Measurements from ENCODE around the gene LRBA. TPM values are rescaled to one million over a fixed set of nuclear protein-coding genes. Genes with fewer than 3 reads are reported as not detected.

LRBA gene
- total RNA-seq, 1 experiment from 2014 or later: 25.9 TPM

DNA sequence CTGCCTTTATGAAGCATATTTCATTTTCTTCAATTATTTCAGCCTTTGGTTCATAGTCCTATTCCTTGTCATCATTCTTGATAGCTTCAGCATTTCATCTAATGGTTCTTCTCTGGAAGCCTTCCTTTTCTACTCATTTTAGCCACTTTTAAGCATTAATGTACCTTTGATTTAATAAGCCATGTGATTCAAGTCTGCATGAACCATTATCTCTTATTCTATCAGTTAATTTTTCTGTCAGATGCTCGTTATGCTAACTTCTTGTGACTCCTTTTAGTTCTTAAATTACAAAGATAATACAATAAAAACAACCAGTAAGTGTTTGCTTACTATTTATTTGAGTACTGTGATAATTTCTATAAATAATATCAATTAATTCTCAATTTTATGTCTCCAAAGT, 643.2 kb downstream of the LRBA start:
- no peak for DNase-seq (ENCODE audit: low spot score)

- no peak for DNase-seq (ENCODE audit: low spot score)
These were observed 645.4 kb downstream of the LRBA start for GRCh38 chr4:150369434-150370380.

- no peak for DNase-seq (ENCODE audit: low spot score)
These were observed 646.4 kb downstream of the LRBA start for GRCh38 chr4:150368667-150369066.

DNA sequence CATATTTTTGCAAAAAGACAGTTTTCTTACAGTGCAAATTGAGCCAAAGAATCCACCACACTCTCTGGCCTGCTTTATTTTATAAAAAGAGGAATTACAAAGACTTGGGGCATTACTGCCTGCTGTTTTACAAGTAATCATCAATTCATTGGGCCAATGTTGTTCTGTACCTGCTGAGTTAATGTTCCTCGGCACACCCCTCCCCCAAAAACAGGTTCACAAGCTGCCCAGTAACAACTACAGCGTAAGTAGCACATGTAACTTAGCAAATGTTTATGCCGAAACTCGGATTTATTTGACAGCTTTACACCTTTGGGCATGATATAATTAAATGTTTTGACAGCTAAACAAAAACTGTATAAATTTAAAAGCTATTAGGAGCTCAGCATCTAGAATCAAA, 647.8 kb downstream of the LRBA start:
- no peak for DNase-seq (ENCODE audit: low spot score)

- DNase-seq (ENCODE audit: low spot score): no peak
These were observed 648.5 kb downstream of the LRBA start for GRCh38 chr4:150366487-150366999.

GRCh38 chr4:150363721-150364688, 651.1 kb downstream of the LRBA start:
- no peak for DNase-seq (ENCODE audit: low spot score)

GRCh38 chr4:150358691-150359090, 656.4 kb downstream of the LRBA start:
- DNase-seq (ENCODE audit: low spot score): no peak

- DNase-seq (ENCODE audit: low spot score): no peak
These were observed 657.3 kb downstream of the LRBA start for GRCh38 chr4:150357829-150358228.

DNA sequence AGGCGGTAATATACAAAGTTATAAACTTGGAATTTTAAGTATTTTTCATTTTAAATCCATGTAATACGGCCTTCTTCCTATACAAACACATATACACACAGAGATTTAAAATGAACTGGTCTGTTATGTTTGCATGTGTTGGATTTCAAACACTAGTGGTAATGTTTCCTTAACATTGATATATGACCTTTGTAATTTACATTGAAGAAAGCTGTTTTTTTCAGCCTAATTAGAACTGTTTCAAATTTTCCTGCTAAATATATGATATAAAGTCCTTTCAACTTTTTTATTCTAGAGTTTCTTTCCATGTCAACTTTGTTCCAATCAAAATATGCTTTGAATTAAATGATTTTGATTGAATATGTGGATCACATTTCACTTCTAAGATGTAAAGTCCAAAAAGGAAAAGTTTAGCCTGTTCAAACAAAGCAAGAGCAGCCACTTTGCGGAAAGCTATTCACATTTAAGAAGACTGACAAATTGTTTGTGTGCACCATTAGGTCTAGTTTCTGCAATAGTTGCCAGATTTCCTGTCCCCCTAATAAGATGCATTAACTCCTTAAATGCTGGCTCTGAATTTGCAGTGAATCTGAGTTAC, 659.1 kb downstream of the LRBA start:
- DNase-seq (ENCODE audit: low spot score): no peak

- DNase-seq (ENCODE audit: low spot score): no peak
These were observed 659.7 kb downstream of the LRBA start for GRCh38 chr4:150355418-150355817.

- no peak for DNase-seq (ENCODE audit: low spot score)
These were observed 660.8 kb downstream of the LRBA start for GRCh38 chr4:150354214-150354796.

DNA sequence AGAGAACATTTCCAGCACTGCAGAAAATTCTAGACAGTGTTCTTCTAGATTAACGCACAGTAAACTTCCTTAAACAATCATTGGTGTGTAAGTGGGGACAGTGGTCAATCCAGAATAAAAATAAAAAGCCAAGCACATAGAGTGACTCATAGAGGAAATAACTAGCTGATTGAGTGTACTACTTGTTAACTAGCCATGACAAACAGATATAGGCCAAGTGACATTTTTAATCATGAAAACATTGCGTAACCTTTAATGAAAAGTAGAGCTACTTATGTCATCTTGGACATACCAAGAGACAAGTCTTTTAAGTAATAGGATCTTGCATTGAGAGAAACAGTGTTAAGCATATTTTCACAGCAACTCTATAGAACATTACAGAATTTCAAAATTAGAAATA, 667.0 kb downstream of the LRBA start:
- peak; percentile 65 for DNase-seq (ENCODE audit: low spot score)

- no peak for DNase-seq (ENCODE audit: low spot score)
These were observed 669.8 kb downstream of the LRBA start for GRCh38 chr4:150345207-150345744.

- no peak for DNase-seq (ENCODE audit: low spot score)
These were observed 671.3 kb downstream of the LRBA start for GRCh38 chr4:150343796-150344195.

- no peak for DNase-seq (ENCODE audit: low spot score)
These were observed 672.1 kb downstream of the LRBA start for GRCh38 chr4:150342945-150343344.

- peak; percentile 23 for DNase-seq (ENCODE audit: low spot score)
These were observed 677.4 kb downstream of the LRBA start for GRCh38 chr4:150337734-150338133.

- no peak for DNase-seq (ENCODE audit: low spot score)
These were observed 678.2 kb downstream of the LRBA start for GRCh38 chr4:150336676-150337412.

- DNase-seq (ENCODE audit: low spot score): no peak
These were observed 682.1 kb downstream of the LRBA start for GRCh38 chr4:150332961-150333360.

- no peak for DNase-seq (ENCODE audit: low spot score)
These were observed 683.0 kb downstream of the LRBA start for GRCh38 chr4:150332086-150332485.

DNA sequence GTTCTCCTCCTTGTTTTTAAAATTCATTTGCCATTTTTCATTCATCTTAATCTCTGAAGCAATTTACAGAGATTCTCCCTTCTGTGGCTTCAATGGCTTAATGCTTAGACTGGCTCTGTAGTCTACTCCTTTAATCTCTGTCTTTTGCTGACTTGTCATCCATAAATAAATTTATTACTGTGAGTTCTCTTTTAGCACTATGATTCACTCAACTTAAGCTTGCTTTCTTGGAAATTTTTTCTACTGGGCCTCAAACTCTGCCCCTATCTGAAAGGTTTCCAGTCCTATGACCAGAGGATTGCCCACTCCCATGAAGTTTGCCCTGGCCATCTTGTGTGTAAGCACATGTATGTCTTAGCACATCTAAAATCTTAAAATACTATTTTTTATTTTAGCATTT, 685.7 kb downstream of the LRBA start:
- DNase-seq (ENCODE audit: low spot score): peak; percentile 14

All from A172 (cell line).